Smooth muscle cell (in vitro differentiated cells): ENCODE results near the gene SKOR1. TPM values are rescaled to one million over a fixed set of nuclear protein-coding genes. Genes with fewer than 3 reads are reported as not detected.

Source experiments
- DNase-seq: peaks from one replicate; lab custom pipeline; 2025; ENCODE audit not compliant: unreplicated experiment; lab: John Stamatoyannopoulos, UW
- H2AFZ ChIP-seq: fragments of 200-600 bp; sonication (generic); 2 replicates; pipeline ENCODE4 v1.6.0; 2016; ENCODE audit warnings: antibody characterized with exemption, low read depth, mild to moderate bottlenecking
- H3F3A ChIP-seq: fragments of 200-600 bp; sonication (generic); 2 replicates; pipeline ENCODE4 v1.6.0; 2017; ENCODE audit warnings: antibody characterized with exemption, low read depth
- H3K27ac ChIP-seq: fragments of 200-600 bp; sonication (generic); 2 replicates; pipeline ENCODE4 v1.5.1; 2016; ENCODE audit warnings: low read depth, mild to moderate bottlenecking
- H3K27me3 ChIP-seq: fragments of 200-600 bp; sonication (generic); 2 replicates; pipeline ENCODE4 v1.6.1; 2016; ENCODE audit warnings: low read depth, mild to moderate bottlenecking
- H3K36me3 ChIP-seq: fragments of 200-600 bp; sonication (generic); 2 replicates; pipeline ENCODE4 v1.5.1; 2016; ENCODE audit warnings: low read depth
- H3K4me1 ChIP-seq: fragments of 200-600 bp; sonication (generic); 2 replicates; pipeline ENCODE4 v1.5.1; 2016; ENCODE audit warnings: low read depth
- H3K4me2 ChIP-seq: fragments of 200-600 bp; sonication (generic); 2 replicates; pipeline ENCODE4 v1.6.0; 2016; ENCODE audit warnings: mild to moderate bottlenecking
- H3K4me3 ChIP-seq: fragments of 200-600 bp; sonication (generic); 2 replicates; pipeline ENCODE4 v1.5.1; 2016; ENCODE audit warnings: mild to moderate bottlenecking
- H3K79me2 ChIP-seq: fragments of 200-600 bp; sonication (generic); 2 replicates; pipeline ENCODE4 v1.6.0; 2016; ENCODE audit warnings: low read depth, mild to moderate bottlenecking
- H3K9ac ChIP-seq: fragments of 200-600 bp; sonication (generic); 2 replicates; pipeline ENCODE4 v1.6.0; 2016; ENCODE audit warnings: low read depth
- H3K9me3 ChIP-seq: fragments of 200-600 bp; sonication (generic); replicated peaks from 2 replicates; pipeline ENCODE4 v1.5.1; 2016; ENCODE audit warnings: low read depth
- H4K20me1 ChIP-seq: fragments of 200-600 bp; sonication (generic); 2 replicates; pipeline ENCODE4 v1.6.0; 2016; ENCODE audit warnings: low read depth
- CTCF ChIP-seq: fragments of 200-600 bp; sonication (generic); IDR thresholded peaks from 2 replicates; pipeline ENCODE4 v1.5.1; 2017; ENCODE audit warnings: borderline replicate concordance, mild to moderate bottlenecking, antibody characterized with exemption; ENCODE audit not compliant: insufficient read depth, poor library complexity, severe bottlenecking
- WGBS: methylation state at CpG from one replicate; pipeline ENCODE4 v1.1.7; 2016; ENCODE audit warnings: low lambda C conversion rate; 5-methylcytosine and 5-hydroxymethylcytosine counted together
- polyA plus RNA-seq: library from polyadenylated mRNA; unstranded; fragments of >200 nt; fragmentation: Nextera tagmentation; extraction: Ambion mirVana; gene quantifications from 2 replicates; pipeline ENCODE4 v1.2.1, GENCODE V29; 2016
- total RNA-seq: library from RNA; depleted of rRNA; stranded (reverse); fragments of >200 nt; gene quantifications from 2 replicates; pipeline ENCODE4 v1.2.3, GENCODE V29; 2014

SKOR1 gene
- total and polyA plus RNA-seq, 2 experiments from 2014 or later, result 0.04 to 0.21 TPM

- WGBS, result 5% methylated on average over 45 of the region's 91 CpGs
- H3K9me3 ChIP-seq, result no peaks in the 10 kb centered on the region
- H3F3A ChIP-seq, result no peaks in the 10 kb centered on the region
- no peak overlapping the region for H2AFZ ChIP-seq
- TF ChIP-seq CTCF, result no peak
- no peak overlapping the region for H3K9ac ChIP-seq
- no peaks in the 10 kb centered on the region for H4K20me1 ChIP-seq
- H3K4me1 ChIP-seq, result peaks cover 28% of the 10 kb centered on the region
- no peak for DNase-seq
- no peak overlapping the region for H3K4me3 ChIP-seq
- no peak overlapping the region for H3K27ac ChIP-seq
- H3K27me3 ChIP-seq, result peaks cover 100% of the 10 kb centered on the region
- no peaks in the 10 kb centered on the region for H3K36me3 ChIP-seq
- H3K79me2 ChIP-seq, result no peaks in the 10 kb centered on the region
- peak overlapping the region; percentile 48 for H3K4me2 ChIP-seq
These were observed 2.4 kb downstream of the SKOR1 start for GRCh38 chr15:67827562-67828277.

- H3K79me2 ChIP-seq, result no peaks in the 10 kb centered on the region
- H3K9ac ChIP-seq, result no peak overlapping the region
- no peak overlapping the region for H3K27ac ChIP-seq
- H2AFZ ChIP-seq, result no peak overlapping the region
- H3F3A ChIP-seq, result no peaks in the 10 kb centered on the region
- no peaks in the 10 kb centered on the region for H4K20me1 ChIP-seq
- H3K27me3 ChIP-seq, result peaks cover 100% of the 10 kb centered on the region
- WGBS, result 4% methylated on average over 38 of the region's 40 CpGs
- H3K4me1 ChIP-seq, result peaks cover 35% of the 10 kb centered on the region
- H3K36me3 ChIP-seq, result no peaks in the 10 kb centered on the region
- TF ChIP-seq CTCF, result no peak
- no peak overlapping the region for H3K4me3 ChIP-seq
- no peaks in the 10 kb centered on the region for H3K9me3 ChIP-seq
- H3K4me2 ChIP-seq, result peak overlapping the region; percentile 48
- no peak for DNase-seq
These were observed 3.1 kb downstream of the SKOR1 start for GRCh38 chr15:67828278-67828968.

DNA sequence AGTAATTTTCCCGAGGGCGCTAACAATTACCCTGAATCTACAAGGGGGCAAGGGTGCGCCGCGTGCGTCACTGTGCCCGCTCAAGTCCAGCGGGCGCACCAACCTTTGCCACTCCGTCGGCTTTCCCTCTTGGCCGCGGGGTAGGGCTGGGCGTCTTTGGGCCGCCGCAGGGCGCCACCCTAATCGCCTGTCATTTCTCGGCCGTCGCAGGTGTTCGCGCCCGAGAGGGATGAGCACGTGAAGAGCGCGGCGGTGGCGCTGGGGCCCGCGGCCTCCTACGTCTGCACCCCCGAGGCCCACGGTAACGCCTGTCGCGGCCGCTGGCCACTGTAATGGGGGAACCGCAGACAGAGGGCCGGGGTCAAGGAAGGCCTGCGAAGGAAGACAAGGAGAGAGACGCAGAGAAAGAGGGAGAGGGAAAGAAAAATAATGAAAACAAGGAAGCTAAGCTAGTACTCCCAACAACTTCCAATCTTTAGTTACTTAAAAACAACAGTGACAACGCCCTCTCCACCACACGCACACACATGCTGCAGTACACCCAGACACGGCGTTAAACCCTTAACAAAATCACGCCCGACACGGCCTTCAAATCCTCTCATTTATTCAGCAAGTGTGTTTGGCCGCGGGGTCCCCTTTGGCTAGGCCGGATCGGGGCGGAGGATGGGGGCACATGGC lies 3.8 kb downstream of the SKOR1 start:
- WGBS, result 10% methylated on average over 54 of the region's 54 CpGs
- H3K9ac ChIP-seq, result no peak overlapping the region
- TF ChIP-seq CTCF, result no peak
- no peaks in the 10 kb centered on the region for H3K79me2 ChIP-seq
- H3K4me1 ChIP-seq, result peaks cover 38% of the 10 kb centered on the region
- H3K9me3 ChIP-seq, result no peaks in the 10 kb centered on the region
- H3F3A ChIP-seq, result no peaks in the 10 kb centered on the region
- no peak overlapping the region for H3K4me2 ChIP-seq
- no peak for DNase-seq
- no peak overlapping the region for H3K4me3 ChIP-seq
- peaks cover 100% of the 10 kb centered on the region for H3K27me3 ChIP-seq
- no peak overlapping the region for H3K27ac ChIP-seq
- H2AFZ ChIP-seq, result no peak overlapping the region
- no peaks in the 10 kb centered on the region for H3K36me3 ChIP-seq
- H4K20me1 ChIP-seq, result no peaks in the 10 kb centered on the region
